IMR-90 (cell line): Measurements from ENCODE around the gene BCL2L1.

Experiments used
- CHD1 ChIP-seq: IDR thresholded peaks from 2 replicates; pipeline ENCODE4 v1.6.1; 2012; ENCODE audit warnings: low read depth, low read length, improper control_type of control experiment
- FOS ChIP-seq: fragments of 150-350 bp; IDR thresholded peaks from 2 replicates; pipeline ENCODE4 v1.6.1; 2016; ENCODE audit warnings: low read depth, low read length
- MXI1 ChIP-seq: IDR thresholded peaks from 2 replicates; pipeline ENCODE4 v1.6.1; 2012; ENCODE audit warnings: low read depth, mild to moderate bottlenecking, low read length, moderate library complexity, borderline replicate concordance
- NFE2L2 ChIP-seq: fragments of 150-350 bp; IDR thresholded peaks from 2 replicates; pipeline ENCODE4 v1.6.1; 2016; ENCODE audit warnings: low read depth, mild to moderate bottlenecking, low read length
- POLR2A ChIP-seq: IDR thresholded peaks from 2 replicates; pipeline ENCODE4 v1.6.1; 2012; ENCODE audit warnings: mild to moderate bottlenecking, low read depth, low read length
- TF ChIP-seq, protein P1 (sequence below): conservative IDR thresholded peaks from 2 replicates; pipeline ENCODE4 v1.5.1; 2012; ENCODE audit warnings: mild to moderate bottlenecking, low read depth, low read length, improper control_type of control experiment

DNA sequence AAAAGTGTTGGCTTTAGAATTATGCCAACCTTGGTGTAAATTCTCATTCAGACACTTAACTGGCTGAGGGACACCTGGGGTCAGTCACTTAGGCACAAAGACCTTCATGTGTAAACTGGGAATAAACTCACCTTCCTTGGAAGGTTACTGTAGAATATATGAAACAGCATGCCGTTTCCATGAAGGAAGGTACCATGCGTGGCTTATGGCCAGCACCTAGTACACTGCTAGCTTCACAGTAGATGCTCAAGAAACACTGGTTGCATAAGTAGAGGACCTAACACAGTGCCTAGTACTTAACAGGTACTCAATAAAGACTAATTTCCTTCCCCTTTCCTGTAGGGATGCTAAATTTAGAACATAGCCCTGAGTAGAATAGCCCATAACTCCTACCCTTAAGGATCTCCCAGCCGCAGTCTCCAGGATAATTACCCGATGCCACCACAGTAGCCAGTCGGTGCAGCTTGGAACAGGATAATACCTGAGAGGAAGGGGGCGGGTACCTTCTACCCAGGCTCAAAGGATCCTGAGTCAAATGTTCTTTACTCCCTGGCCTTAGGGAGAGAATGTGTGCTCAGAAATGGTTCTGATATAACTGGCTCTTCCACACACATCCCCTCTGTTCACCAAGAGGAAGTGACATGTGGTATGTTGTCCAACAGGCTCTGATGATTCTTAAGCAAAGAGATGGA, 3.6 kb downstream of the BCL2L1 start:
- TF ChIP-seq, protein P1, sequence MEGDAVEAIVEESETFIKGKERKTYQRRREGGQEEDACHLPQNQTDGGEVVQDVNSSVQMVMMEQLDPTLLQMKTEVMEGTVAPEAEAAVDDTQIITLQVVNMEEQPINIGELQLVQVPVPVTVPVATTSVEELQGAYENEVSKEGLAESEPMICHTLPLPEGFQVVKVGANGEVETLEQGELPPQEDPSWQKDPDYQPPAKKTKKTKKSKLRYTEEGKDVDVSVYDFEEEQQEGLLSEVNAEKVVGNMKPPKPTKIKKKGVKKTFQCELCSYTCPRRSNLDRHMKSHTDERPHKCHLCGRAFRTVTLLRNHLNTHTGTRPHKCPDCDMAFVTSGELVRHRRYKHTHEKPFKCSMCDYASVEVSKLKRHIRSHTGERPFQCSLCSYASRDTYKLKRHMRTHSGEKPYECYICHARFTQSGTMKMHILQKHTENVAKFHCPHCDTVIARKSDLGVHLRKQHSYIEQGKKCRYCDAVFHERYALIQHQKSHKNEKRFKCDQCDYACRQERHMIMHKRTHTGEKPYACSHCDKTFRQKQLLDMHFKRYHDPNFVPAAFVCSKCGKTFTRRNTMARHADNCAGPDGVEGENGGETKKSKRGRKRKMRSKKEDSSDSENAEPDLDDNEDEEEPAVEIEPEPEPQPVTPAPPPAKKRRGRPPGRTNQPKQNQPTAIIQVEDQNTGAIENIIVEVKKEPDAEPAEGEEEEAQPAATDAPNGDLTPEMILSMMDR, result no peak
- TF ChIP-seq CHD1 (no peak), POLR2A (no peak), FOS (no peak), MXI1 (no peak), NFE2L2 (no peak)
